Endothelial cell of umbilical vein (primary cell): ENCODE results near the gene ADAMTS12. TPM values are rescaled to one million over a fixed set of nuclear protein-coding genes. Genes with fewer than 3 reads are reported as not detected.

Source experiments
- BruUV-seq: library from RNA; stranded (reverse); fragments of 400-500 nt; replicated peaks from 2 replicates; lab custom pipeline; 2021; lab: Mats Ljungman, UMichigan
- CTCF ChIA-PET: fragments of 300-600, 350-600 bp; sonication (Branson Sonifier 250); formaldehyde crosslinking; loops from one replicate; lab custom pipeline; 2021; ENCODE audit warnings: antibody characterized with exemption, inconsistent platforms; lab: Charles Lee
- POLR2A ChIA-PET: fragments of 300-600, 350-600 bp; sonication (Branson Sonifier 250); formaldehyde crosslinking; loops from one replicate; lab custom pipeline; 2021; ENCODE audit warnings: antibody characterized with exemption, inconsistent platforms; lab: Charles Lee
- DNase-seq: peaks from one replicate; pipeline ENCODE4 v3.0.0-alpha.2; 2011; ENCODE audit warnings: low read depth, low spot score
- FAIRE-seq: peaks from 2 replicates; lab custom pipeline; 2011; peaks lifted over from hg19 to GRCh38; lab: Jason Lieb, UNC
- H2AFZ ChIP-seq: 2 replicates; pipeline ENCODE4 v1.6.0; 2012; ENCODE audit warnings: low read depth, low read length, control low read depth, inconsistent platforms
- H3K27ac ChIP-seq: 2 replicates; pipeline ENCODE4 v1.5.1; 2011; ENCODE audit warnings: low read depth, mild to moderate bottlenecking, control low read depth, low read length, moderate library complexity; ENCODE audit not compliant: insufficient read depth
- H3K27me3 ChIP-seq, 2 experiments: 2 replicates each; pipeline versions ENCODE4 v1.6.0 to v1.6.1; 2011; ENCODE audit warnings: low read length in 2 of 2, mixed read lengths in 1 of 2; ENCODE audit not compliant: control insufficient read depth in 2 of 2, insufficient read depth in 2 of 2
- H3K36me3 ChIP-seq, 2 experiments: 2 replicates in 1 of 2; 3 replicates in 1 of 2; pipeline ENCODE4 v1.5.1; 2011; ENCODE audit warnings: low read length in 2 of 2, mild to moderate bottlenecking in 1 of 2, moderate library complexity in 1 of 2; ENCODE audit not compliant: control insufficient read depth in 2 of 2, insufficient read depth in 2 of 2; ENCODE audit errors: extremely low read depth in 1 of 2
- H3K4me1 ChIP-seq: 3 replicates; pipeline ENCODE4 v1.5.1; 2011; ENCODE audit warnings: mild to moderate bottlenecking, low read length; ENCODE audit not compliant: control insufficient read depth, insufficient read depth; ENCODE audit errors: extremely low read depth
- H3K4me2 ChIP-seq: 2 replicates; pipeline ENCODE4 v1.6.1; 2011; ENCODE audit warnings: low read length, control low read depth, mixed read lengths; ENCODE audit not compliant: insufficient read depth
- H3K4me3 ChIP-seq, 3 experiments: fragments of 200-600 bp in 1 of 3; sonication (generic), shearing (Covaris generic) in 1 of 3; replicated peaks in 1 of 3; 2 replicates each; pipeline ENCODE4 v1.5.1; 2011 to 2016; ENCODE audit warnings: control low read depth in 3 of 3, low read length in 3 of 3, mild to moderate bottlenecking in 2 of 3, inconsistent platforms in 1 of 3, low read depth in 1 of 3, moderate library complexity in 1 of 3; ENCODE audit not compliant: insufficient read depth in 1 of 3
- H3K79me2 ChIP-seq: 2 replicates; pipeline ENCODE4 v1.6.0; 2012; ENCODE audit warnings: low read length, inconsistent platforms; ENCODE audit not compliant: control insufficient read depth, insufficient read depth
- H3K9ac ChIP-seq: replicated peaks from 2 replicates; pipeline ENCODE3; 2011; ENCODE audit warnings: low read length, control low read depth; ENCODE audit not compliant: insufficient read depth; ENCODE audit errors: extremely low read depth
- H3K9me1 ChIP-seq: replicated peaks from 3 replicates; pipeline ENCODE4 v1.6.0; 2011; ENCODE audit warnings: mild to moderate bottlenecking, low read length; ENCODE audit not compliant: control insufficient read depth, insufficient read depth; ENCODE audit errors: extremely low read depth
- H3K9me3 ChIP-seq: replicated peaks from 2 replicates; pipeline ENCODE4 v1.5.1; 2012; ENCODE audit warnings: low read length, inconsistent platforms; ENCODE audit not compliant: control insufficient read depth, insufficient read depth
- H4K20me1 ChIP-seq: replicated peaks from 2 replicates; pipeline ENCODE3; 2011; ENCODE audit warnings: mild to moderate bottlenecking, low read length; ENCODE audit not compliant: control insufficient read depth, insufficient read depth; ENCODE audit errors: extremely low read depth
- EZH2 ChIP-seq: IDR thresholded peaks from 2 replicates; pipeline ENCODE4 v1.6.1; 2012; ENCODE audit warnings: borderline replicate concordance, low read depth, mild to moderate bottlenecking, moderate library complexity, low read length, inconsistent platforms; ENCODE audit not compliant: severe bottlenecking
- FOS ChIP-seq: IDR thresholded peaks from 2 replicates; pipeline ENCODE4 v1.6.1; 2011; ENCODE audit warnings: mild to moderate bottlenecking, low read length, moderate library complexity, borderline replicate concordance; ENCODE audit not compliant: insufficient read depth
- GATA2 ChIP-seq: IDR thresholded peaks from 2 replicates; pipeline ENCODE4 v1.7.0; 2011; ENCODE audit warnings: low read depth, mild to moderate bottlenecking, moderate library complexity, mixed read lengths, low read length; ENCODE audit not compliant: insufficient read length, insufficient read depth
- JUN ChIP-seq: IDR thresholded peaks from 2 replicates; pipeline ENCODE4 v1.6.1; 2011; ENCODE audit warnings: borderline replicate concordance, low read depth; ENCODE audit not compliant: insufficient read length, insufficient read depth
- MYC ChIP-seq: IDR thresholded peaks from one replicate; pipeline ENCODE4 v1.6.1; 2011; ENCODE audit warnings: mild to moderate bottlenecking, low read depth, low read length
- POLR2A ChIP-seq: IDR thresholded peaks from 2 replicates; pipeline ENCODE4 v1.6.1; 2012; ENCODE audit warnings: low read depth, mild to moderate bottlenecking, control low read depth, low read length
- POLR2AphosphoS5 ChIP-seq: IDR thresholded peaks from 2 replicates; pipeline ENCODE4 v1.6.1; 2012; ENCODE audit warnings: low read depth, mild to moderate bottlenecking, control low read depth, low read length, moderate library complexity; ENCODE audit not compliant: insufficient read depth
- dilution Hi-C: fragments of 300-500 bp; cut with MboI; formaldehyde crosslinking; loops from one replicate; pipeline ENCODE4 v1.15.0; 2019; ENCODE audit warnings: low sequenced_read_pairs; ENCODE audit not compliant: extremely low pct_ligation_motif_present
- intact Hi-C: fragments of 100-400 bp; cut with micrococcal nuclease; formaldehyde crosslinking; loops from one replicate; pipeline ENCODE4 v1.10.0; 2022
- polyA plus RNA-seq, 4 experiments: library from polyadenylated mRNA; depleted of rRNA in 3 of 4; stranded (reverse) in 3 of 4; unstranded in 1 of 4; fragments of >200 nt; gene quantifications; 2 replicates each; pipeline versions ENCODE4 v1.2.1 to v1.2.3, GENCODE V29; 2011 to 2012; ENCODE audit warnings: missing spikeins in 1 of 4
- total RNA-seq: library from RNA; stranded (reverse); gene quantifications from 2 replicates; pipeline ENCODE4 v1.2.3, GENCODE V29; 2021
- TF ChIP-seq, protein P1 (sequence below), 2 donors: IDR thresholded peaks; 1 replicate in 1 of 2; 2 replicates in 1 of 2; pipeline ENCODE4 v1.5.1; 2011; ENCODE audit warnings: low read length in 2 of 2, mild to moderate bottlenecking in 2 of 2, moderate library complexity in 2 of 2, control low read depth in 1 of 2, inconsistent platforms in 1 of 2, low read depth in 1 of 2; ENCODE audit not compliant: insufficient read depth in 1 of 2; ENCODE audit errors: extremely low read depth in 1 of 2
- TF ChIP-seq, protein P2 (sequence below): IDR thresholded peaks from 2 replicates; pipeline ENCODE4 v1.6.1; 2011; ENCODE audit not compliant: insufficient read depth, insufficient read length

ADAMTS12 gene
- total and polyA plus RNA-seq, 2 donors (not counting 3 experiments of a cell fraction or from before 2014, with no cell fraction given), result 0.88 TPM; not detected in 1

DNA sequence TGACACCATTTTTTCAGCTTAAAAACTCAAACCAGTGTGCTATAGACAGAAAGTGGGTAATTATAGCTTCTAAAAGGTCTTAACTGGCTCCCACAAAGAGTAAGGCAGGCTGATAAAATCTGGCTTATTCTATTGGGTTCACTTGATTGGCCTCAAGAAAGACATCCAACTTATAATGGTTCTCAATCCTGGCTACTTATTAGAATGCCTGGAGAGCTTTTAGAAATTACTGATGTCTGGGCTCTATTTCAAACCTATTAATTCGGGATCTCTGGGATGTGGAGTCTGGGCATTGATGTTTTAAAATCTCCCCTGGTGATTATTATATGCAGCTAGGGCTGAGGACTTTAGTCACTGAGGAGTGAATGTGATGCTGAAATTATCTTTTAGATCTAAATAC lies 263.0 kb downstream of the ADAMTS12 start:
- ChIA-PET POLR2A (no interaction called here), CTCF (no interaction called here)
- Histone ChIP-seq H2AFZ (no peak overlapping the region), H3K9ac (no peak overlapping the region), H3K9me1 (no peaks in the 10 kb centered on the region), H3K9me3 (no peaks in the 10 kb centered on the region), H3K27ac (no peak overlapping the region), H3K4me3 (no peak overlapping the region), H4K20me1 (no peaks in the 10 kb centered on the region), H3K36me3 (no peaks in the 10 kb centered on the region), H3K27me3 (no peaks in the 10 kb centered on the region), H3K4me2 (no peak overlapping the region), H3K4me1 (no peaks in the 10 kb centered on the region), H3K79me2 (no peaks in the 10 kb centered on the region)
- DNase-seq (no peak), FAIRE-seq (no peak)
- dilution Hi-C loops (no loop called here), intact Hi-C loops (no loop called here)
- no peak for TF ChIP-seq GATA2
- no peak for TF ChIP-seq POLR2AphosphoS5
- TF ChIP-seq, protein P1, sequence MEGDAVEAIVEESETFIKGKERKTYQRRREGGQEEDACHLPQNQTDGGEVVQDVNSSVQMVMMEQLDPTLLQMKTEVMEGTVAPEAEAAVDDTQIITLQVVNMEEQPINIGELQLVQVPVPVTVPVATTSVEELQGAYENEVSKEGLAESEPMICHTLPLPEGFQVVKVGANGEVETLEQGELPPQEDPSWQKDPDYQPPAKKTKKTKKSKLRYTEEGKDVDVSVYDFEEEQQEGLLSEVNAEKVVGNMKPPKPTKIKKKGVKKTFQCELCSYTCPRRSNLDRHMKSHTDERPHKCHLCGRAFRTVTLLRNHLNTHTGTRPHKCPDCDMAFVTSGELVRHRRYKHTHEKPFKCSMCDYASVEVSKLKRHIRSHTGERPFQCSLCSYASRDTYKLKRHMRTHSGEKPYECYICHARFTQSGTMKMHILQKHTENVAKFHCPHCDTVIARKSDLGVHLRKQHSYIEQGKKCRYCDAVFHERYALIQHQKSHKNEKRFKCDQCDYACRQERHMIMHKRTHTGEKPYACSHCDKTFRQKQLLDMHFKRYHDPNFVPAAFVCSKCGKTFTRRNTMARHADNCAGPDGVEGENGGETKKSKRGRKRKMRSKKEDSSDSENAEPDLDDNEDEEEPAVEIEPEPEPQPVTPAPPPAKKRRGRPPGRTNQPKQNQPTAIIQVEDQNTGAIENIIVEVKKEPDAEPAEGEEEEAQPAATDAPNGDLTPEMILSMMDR (IDR thresholded peaks at IDR 0.05; ENCODE audit: extremely low read depth in 1 of 2, insufficient read depth in 1 of 2, low read depth in 1 of 2, low read length in 2 of 2), result no peak
- TF ChIP-seq MYC, result no peak
- TF ChIP-seq, protein P2, sequence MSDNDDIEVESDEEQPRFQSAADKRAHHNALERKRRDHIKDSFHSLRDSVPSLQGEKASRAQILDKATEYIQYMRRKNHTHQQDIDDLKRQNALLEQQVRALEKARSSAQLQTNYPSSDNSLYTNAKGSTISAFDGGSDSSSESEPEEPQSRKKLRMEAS, result no peak
- TF ChIP-seq FOS, result no peak
- TF ChIP-seq JUN, result no peak
- no peak for TF ChIP-seq EZH2
- no peak for TF ChIP-seq POLR2A
- BruUV-seq, result no TSS peak
